ENCODE results near the gene NOS1AP. TPM values are rescaled to one million over a fixed set of nuclear protein-coding genes. Genes with fewer than 3 reads are reported as not detected.

Gene NOS1AP
- polyA plus RNA-seq, 3 donors: 0.12 TPM; not detected in 2

GRCh38 chr1:162315673-162316072 lies 246.2 kb downstream of the NOS1AP start:
- intact Hi-C loops (cut with micrococcal nuclease): loop anchor here in 1 of 2 donors (10.0 kb wide), 1 partner anchor 109 kb away; no protein-coding TSS in a partner anchor
- no peak overlapping the region for H3K4me3 Mint-ChIP-seq

DNA sequence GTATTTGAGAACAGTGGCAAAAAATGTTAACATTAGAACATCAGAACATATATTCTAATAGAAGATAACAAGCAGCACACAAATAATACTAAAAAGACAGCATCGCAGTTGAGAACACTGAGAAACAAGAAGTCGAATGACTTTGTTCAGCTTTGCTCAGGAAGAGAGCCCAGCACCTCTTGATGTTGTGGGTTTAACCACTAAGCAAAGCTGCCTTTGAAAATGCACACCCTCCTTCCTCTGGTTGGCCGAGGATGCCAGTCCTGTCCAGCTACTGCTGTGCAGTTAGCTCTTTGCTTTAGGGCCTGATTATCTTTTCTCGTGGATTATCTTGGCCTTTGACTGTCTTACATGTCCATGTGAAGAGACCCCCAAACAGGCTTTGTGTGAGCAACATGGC lies 246.7 kb downstream of the NOS1AP start:
- no peaks in the 10 kb centered on the region for H3K79me2 ChIP-seq (ENCODE audit: insufficient read depth, low read length)
- no peaks in the 10 kb centered on the region for H3K36me3 ChIP-seq (replicated peaks in 1 of 2; ENCODE audit: control insufficient read depth in 1 of 2, insufficient read depth in 2 of 2, low read length in 2 of 2)
- no peak for DNase-seq
- H3K4me3 ChIP-seq (replicated peaks in 1 of 3; ENCODE audit: low read depth in 2 of 3, low read length in 3 of 3): no peak overlapping the region
- H3K9ac ChIP-seq (ENCODE audit: insufficient read depth, low read length, poor library complexity, severe bottlenecking): no peak overlapping the region
- Mint-ChIP-seq H3K4me1 (peaks cover 27% of the 10 kb centered on the region), H3K27ac (no peak overlapping the region), H3K4me3 (no peak overlapping the region), H3K9me3 (peaks cover 0 to 2% (median 0%) of the 10 kb centered on the region in 7 donors), H3K36me3 (peaks cover 0 to 2% of the 10 kb centered on the region in 2 donors), H3K27me3 (ENCODE audit: low read depth in 3 of 3) (peaks cover 0 to 4% (median 2%) of the 10 kb centered on the region in 3 donors)
- H3K4me2 ChIP-seq (replicated peaks; ENCODE audit: extremely low read depth, low read length, poor library complexity, severe bottlenecking): no peak overlapping the region
- 37% methylated on average over 3 of the region's 4 CpGs for WGBS (ENCODE audit: insufficient coverage)
- intact Hi-C loops (cut with micrococcal nuclease): loop anchor here in 1 of 2 donors (10.0 kb wide), 1 partner anchor 109 kb away; no protein-coding TSS in a partner anchor
- no peak overlapping the region for H3K27ac ChIP-seq (ENCODE audit: low read depth in 1 of 2, low read length in 2 of 2)
- no peaks in the 10 kb centered on the region for H3K27me3 ChIP-seq (ENCODE audit: control insufficient read depth in 2 of 2, insufficient read depth in 2 of 2, low read length in 2 of 2)
- no peaks in the 10 kb centered on the region for H3K9me3 ChIP-seq (replicated peaks in 1 of 2; ENCODE audit: control insufficient read depth in 1 of 2, insufficient read depth in 1 of 2, low read length in 2 of 2)
- no peak overlapping the region for H2AFZ ChIP-seq (ENCODE audit: insufficient read depth, low read depth, low read length, poor library complexity, severe bottlenecking)
- TF ChIP-seq, protein P1, sequence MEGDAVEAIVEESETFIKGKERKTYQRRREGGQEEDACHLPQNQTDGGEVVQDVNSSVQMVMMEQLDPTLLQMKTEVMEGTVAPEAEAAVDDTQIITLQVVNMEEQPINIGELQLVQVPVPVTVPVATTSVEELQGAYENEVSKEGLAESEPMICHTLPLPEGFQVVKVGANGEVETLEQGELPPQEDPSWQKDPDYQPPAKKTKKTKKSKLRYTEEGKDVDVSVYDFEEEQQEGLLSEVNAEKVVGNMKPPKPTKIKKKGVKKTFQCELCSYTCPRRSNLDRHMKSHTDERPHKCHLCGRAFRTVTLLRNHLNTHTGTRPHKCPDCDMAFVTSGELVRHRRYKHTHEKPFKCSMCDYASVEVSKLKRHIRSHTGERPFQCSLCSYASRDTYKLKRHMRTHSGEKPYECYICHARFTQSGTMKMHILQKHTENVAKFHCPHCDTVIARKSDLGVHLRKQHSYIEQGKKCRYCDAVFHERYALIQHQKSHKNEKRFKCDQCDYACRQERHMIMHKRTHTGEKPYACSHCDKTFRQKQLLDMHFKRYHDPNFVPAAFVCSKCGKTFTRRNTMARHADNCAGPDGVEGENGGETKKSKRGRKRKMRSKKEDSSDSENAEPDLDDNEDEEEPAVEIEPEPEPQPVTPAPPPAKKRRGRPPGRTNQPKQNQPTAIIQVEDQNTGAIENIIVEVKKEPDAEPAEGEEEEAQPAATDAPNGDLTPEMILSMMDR (IDR thresholded peaks at IDR 0.05): no peak
- H4K20me1 ChIP-seq (ENCODE audit: insufficient read depth, low read length): no peaks in the 10 kb centered on the region
- H3K4me1 ChIP-seq (ENCODE audit: control insufficient read depth in 1 of 2, insufficient read depth in 2 of 2, low read length in 2 of 2): peaks cover 12 to 16% of the 10 kb centered on the region in 2 donors

More at GRCh38 chr1:162315673-162316072, 246.2 kb downstream of the NOS1AP start:
- Histone ChIP-seq H3K4me1 (ENCODE audit: control insufficient read depth in 1 of 2, insufficient read depth in 2 of 2, low read length in 2 of 2) (peaks cover 17 to 21% of the 10 kb centered on the region in 2 donors), H4K20me1 (ENCODE audit: insufficient read depth, low read length) (no peaks in the 10 kb centered on the region), H3K27ac (ENCODE audit: low read depth in 1 of 2, low read length in 2 of 2) (no peak overlapping the region), H3K27me3 (ENCODE audit: control insufficient read depth in 2 of 2, insufficient read depth in 2 of 2, low read length in 2 of 2) (no peaks in the 10 kb centered on the region), H3K4me2 (replicated peaks; ENCODE audit: extremely low read depth, low read length, poor library complexity, severe bottlenecking) (no peak overlapping the region), H3K36me3 (replicated peaks in 1 of 2; ENCODE audit: control insufficient read depth in 1 of 2, insufficient read depth in 2 of 2, low read length in 2 of 2) (no peaks in the 10 kb centered on the region), H3K9ac (ENCODE audit: insufficient read depth, low read length, poor library complexity, severe bottlenecking) (no peak overlapping the region), H2AFZ (ENCODE audit: insufficient read depth, low read depth, low read length, poor library complexity, severe bottlenecking) (no peak overlapping the region), H3K79me2 (ENCODE audit: insufficient read depth, low read length) (no peaks in the 10 kb centered on the region), H3K9me3 (replicated peaks in 1 of 2; ENCODE audit: control insufficient read depth in 1 of 2, insufficient read depth in 1 of 2, low read length in 2 of 2) (no peaks in the 10 kb centered on the region), H3K4me3 (replicated peaks in 1 of 3; ENCODE audit: low read depth in 2 of 3, low read length in 3 of 3) (no peak overlapping the region)
- WGBS (ENCODE audit: insufficient coverage): no CpG with 5 or more reads among the region's 2 CpGs
- H3K27me3 Mint-ChIP-seq (ENCODE audit: low read depth in 3 of 3): peaks cover 0 to 4% (median 2%) of the 10 kb centered on the region in 3 donors
- peaks cover 0 to 2% (median 0%) of the 10 kb centered on the region in 7 donors for H3K9me3 Mint-ChIP-seq
- H3K36me3 Mint-ChIP-seq: peaks cover 0 to 2% of the 10 kb centered on the region in 2 donors
- peaks cover 33% of the 10 kb centered on the region for H3K4me1 Mint-ChIP-seq
- no peak for DNase-seq
- no peak overlapping the region for H3K27ac Mint-ChIP-seq
- TF ChIP-seq, protein P1 (IDR thresholded peaks at IDR 0.05): no peak
